Heart right ventricle (tissue), 16 donors: ENCODE results near the gene RAX2. TPM values are rescaled to one million over a fixed set of nuclear protein-coding genes. Genes with fewer than 3 reads are reported as not detected.

Experiments
- ATAC-seq, 8 donors: fragments of 200-7000 bp; cut with Tn5 transposase; one replicate each; pipeline ENCODE4 v1.9.1; 2020; ENCODE audit warnings: mild to moderate bottlenecking in 8 of 8, moderate library complexity in 8 of 8, moderate number of reproducible peaks in 1 of 8
- DNase-seq, 2 donors: peaks; one replicate each; pipeline ENCODE4 v3.0.0-alpha.2; 2020
- H3K27ac ChIP-seq, 10 donors: fragments of 200-600 bp; sonication (generic) in 2 of 10; one replicate each; pipeline versions ENCODE4 v1.5.0 to v1.8.0; 2020 to 2022; ENCODE audit warnings: mild to moderate bottlenecking in 3 of 10
- H3K27me3 ChIP-seq, 7 donors: fragments of 200-600 bp; one replicate each; pipeline ENCODE4 v1.8.0; 2021 to 2022; ENCODE audit warnings: mild to moderate bottlenecking in 2 of 7
- H3K36me3 ChIP-seq, 9 donors: fragments of 200-600 bp; sonication (generic) in 1 of 9; one replicate each; pipeline versions ENCODE4 v1.5.0 to v1.8.0; 2020 to 2022; ENCODE audit warnings: mild to moderate bottlenecking in 2 of 9
- H3K4me1 ChIP-seq, 9 donors: fragments of 200-600 bp; sonication (generic) in 1 of 9; one replicate each; pipeline versions ENCODE4 v1.5.0 to v1.8.0; 2020 to 2022; ENCODE audit warnings: mild to moderate bottlenecking in 4 of 9
- H3K4me3 ChIP-seq, 10 donors: fragments of 200-600 bp; sonication (generic) in 2 of 10; one replicate each; pipeline versions ENCODE4 v1.5.0 to v1.8.0; 2020 to 2022; ENCODE audit warnings: mild to moderate bottlenecking in 7 of 10, moderate library complexity in 2 of 10
- H3K9me3 ChIP-seq, 11 donors: fragments of 200-600 bp in 10 of 11; sonication (generic) in 2 of 11; one replicate each; pipeline versions ENCODE4 v1.5.0 to v1.8.0; 2013 to 2022; ENCODE audit warnings: mild to moderate bottlenecking in 2 of 11, control low read depth in 1 of 11, moderate library complexity in 1 of 11
- CTCF ChIP-seq, 9 donors: fragments of 200-600 bp; sonication (generic) in 2 of 9; IDR thresholded peaks; one replicate each; pipeline versions ENCODE4 v1.5.0 to v1.8.0; 2021 to 2022; ENCODE audit warnings: antibody characterized with exemption in 9 of 9, mild to moderate bottlenecking in 5 of 9, moderate library complexity in 1 of 9
- WGBS, 2 donors: extraction: QIAGEN DNeasy Blood & Tissue Kit; methylation state at CpG; one replicate each; pipeline ENCODE4 v1.1.7; 2013; ENCODE audit warnings: inconsistent platforms in 1 of 2; 5-methylcytosine and 5-hydroxymethylcytosine counted together
- intact Hi-C, 10 donors: fragments of 100-400 bp; cut with DNase I; formaldehyde crosslinking; loops; one replicate each; pipeline versions ENCODE4 v1.11.1 to v1.14.2; 2022
- polyA plus RNA-seq, 2 donors: library from polyadenylated mRNA; stranded (reverse); fragments of 200-250 nt; gene quantifications; one replicate each; pipeline ENCODE4 v1.2.3, GENCODE V29; 2013
- total RNA-seq, 10 donors: library from RNA; stranded (reverse); fragmentation: NEBNext Ultra II Directional in 3 of 10; extraction: Animal tissue kit (Norgen Biotek cat#: 25700) in 3 of 10; gene quantifications; one replicate each; pipeline versions ENCODE4 v1.2.1 to v1.2.4, GENCODE V29; 2021 to 2023
- donor health status: Arrhythmogenic right ventricular cardiomyopathy.
- donor health status: ischemic (EF 13 %, LVEDD 7.1; RV severe dilation, severe dysfunction).
- donor health status: healthy with polysubstance abuse.
- donor health status: DM: no; HTN: yes; CAD: no.
- donor health status: DM: no; HTN: no; CAD: no.
- donor health status: ischemic (EF 25% LVEDD 6.9; RV normal size, moderate dysfunction).
- donor health status: ischemic (EF 25% LVEDD 5.7; RV mildly dilated, moderate dysfunction).
- donor health status: healthy.
- donor health status: DM: yes; HTN: yes; CAD: no.
- donor health status: Ischemic cardiomyopathy.
- donor health status: ischemic (EF 35%, LVEDD 5.7; RV mildly dilated, moderate dysfunction).
- donor health status: nonischemic (EF 11% LVEDD 7.7; RV severe dilation, severe dysfunction).
- donor health status: DM: yes; HTN: yes; CAD: no.
- donor health status: PGD.
- donor health status: ischemic (EF 29% LVEDD 5.4; RV normal size, mild dysfunction).
- donor health status: nonischemic (EF 23%, LVEDD 6.1; RV moderate dilation, normal function).

RAX2 gene
- total and polyA plus RNA-seq, 12 donors, result not detected

- intact Hi-C loops, result no loop called here
- H3K27me3 ChIP-seq, result peaks cover 22 to 65% (median 59%) of the 10 kb centered on the region in 7 donors
- no peaks in the 10 kb centered on the region for H3K9me3 ChIP-seq
- 84 to 87% methylated on average over 4 of the region's 4 CpGs for WGBS, 2 donors
- H3K36me3 ChIP-seq, result no peaks in the 10 kb centered on the region
- H3K4me1 ChIP-seq, result peaks cover 0 to 20% (median 9%) of the 10 kb centered on the region in 9 donors
- no peak overlapping the region for H3K27ac ChIP-seq
- no peak overlapping the region for H3K4me3 ChIP-seq
- no peak for ATAC-seq
- no peak for TF ChIP-seq CTCF (IDR thresholded peaks at IDR 0.05)
- no peak for DNase-seq
Measured at GRCh38 chr19:3719868-3720267, 52.2 kb downstream of the RAX2 start.

Other genes starting within 250 kb of the RAX2 start
- 1 to 10 TPM in 2 of 10 donors, under 1 TPM in 8; 0.38 to 1.3 (median 0.79) TPM for gene TEKTIP1, start 233.1 kb downstream of the RAX2 start, total RNA-seq
- under 1 TPM in 1 of 2 donors, not detected in 1; 0.09 TPM for gene TEKTIP1, start 233.1 kb downstream of the RAX2 start, polyA plus RNA-seq
- 10 to 100 TPM; 11.6 to 41.3 (median 21.0) TPM for gene MFSD12, start 214.6 kb downstream of the RAX2 start, total RNA-seq
- gene MFSD12, start 214.6 kb downstream of the RAX2 start, polyA plus RNA-seq, result 10 to 100 TPM; 24.3 to 43.2 TPM
- gene HMG20B, start 199.3 kb downstream of the RAX2 start, total RNA-seq, result 10 to 100 TPM; 19.5 to 49.3 (median 30.3) TPM
- 10 to 100 TPM; 65.2 to 73.3 TPM for gene HMG20B, start 199.3 kb downstream of the RAX2 start, polyA plus RNA-seq
- gene GIPC3, start 186.8 kb downstream of the RAX2 start, total RNA-seq, result 1 to 10 TPM; 1.3 to 2.8 (median 2.1) TPM
- 1 to 10 TPM in 1 of 2 donors, under 1 TPM in 1; 0.90 to 2.4 TPM for gene GIPC3, start 186.8 kb downstream of the RAX2 start, polyA plus RNA-seq
- 1 to 10 TPM; 1.6 to 4.0 (median 3.0) TPM for gene TBXA2R, start 165.4 kb downstream of the RAX2 start, total RNA-seq
- 1 to 10 TPM; 2.9 to 3.4 TPM for gene TBXA2R, start 165.4 kb downstream of the RAX2 start, polyA plus RNA-seq
- 10 to 100 TPM in 9 of 10 donors, 1 to 10 TPM in 1; 9.7 to 15.8 (median 12.1) TPM for gene CACTIN, start 145.4 kb downstream of the RAX2 start, total RNA-seq
- gene CACTIN, start 145.4 kb downstream of the RAX2 start, polyA plus RNA-seq, result 10 to 100 TPM; 15.8 to 17.6 TPM
- 10 to 100 TPM; 28.2 to 46.6 (median 36.3) TPM for gene PIP5K1C, start 71.8 kb downstream of the RAX2 start, total RNA-seq
- gene PIP5K1C, start 71.8 kb downstream of the RAX2 start, polyA plus RNA-seq, result 10 to 100 TPM; 18.3 to 18.9 TPM
- gene TJP3, start 63.8 kb downstream of the RAX2 start, total RNA-seq, result under 1 TPM in 3 of 10 donors, not detected in 7; 0.15 to 0.49 (median 0.34) TPM
- under 1 TPM in 1 of 2 donors, not detected in 1; 0.06 TPM for gene TJP3, start 63.8 kb downstream of the RAX2 start, polyA plus RNA-seq
- 10 to 100 TPM in 6 of 10 donors, 1 to 10 TPM in 4; 7.4 to 16.6 (median 10.7) TPM for gene APBA3, start 10.5 kb downstream of the RAX2 start, total RNA-seq
- 10 to 100 TPM; 20.0 to 22.6 TPM for gene APBA3, start 10.5 kb downstream of the RAX2 start, polyA plus RNA-seq
- 10 to 100 TPM; 61.4 to 93.4 (median 67.0) TPM for gene MRPL54, start 9.5 kb downstream of the RAX2 start, total RNA-seq
- gene MRPL54, start 9.5 kb downstream of the RAX2 start, polyA plus RNA-seq, result 100 to 1,000 TPM; 124 TPM
- 1 to 10 TPM in 1 of 10 donors, under 1 TPM in 9; 0.14 to 4.9 (median 0.44) TPM for gene MATK, start 14.2 kb upstream of the RAX2 start, total RNA-seq
- 1 to 10 TPM in 1 of 2 donors, under 1 TPM in 1; 0.97 to 1.2 TPM for gene MATK, start 14.2 kb upstream of the RAX2 start, polyA plus RNA-seq
- under 1 TPM in 2 of 10 donors, not detected in 8; 0.04 to 0.29 TPM for gene ZFR2, start 96.8 kb upstream of the RAX2 start, total RNA-seq
- not detected for gene ZFR2, start 96.8 kb upstream of the RAX2 start, polyA plus RNA-seq
- not detected for gene ATCAY, start 108.5 kb upstream of the RAX2 start, total RNA-seq
- gene ATCAY, start 108.5 kb upstream of the RAX2 start, polyA plus RNA-seq, result not detected
- 1,000 to 10,000 TPM in 1 of 10 donors, 100 to 1,000 TPM in 9; 241 to 2,570 (median 640) TPM for gene NMRK2, start 160.8 kb upstream of the RAX2 start, total RNA-seq
- gene NMRK2, start 160.8 kb upstream of the RAX2 start, polyA plus RNA-seq, result 1,000 to 10,000 TPM; 1,128 to 1,168 TPM
- 100 to 1,000 TPM in 5 of 10 donors, 10 to 100 TPM in 5; 72.5 to 222 (median 99.5) TPM for gene DAPK3, start 198.9 kb upstream of the RAX2 start, total RNA-seq
- 100 to 1,000 TPM; 140 to 214 TPM for gene DAPK3, start 198.9 kb upstream of the RAX2 start, polyA plus RNA-seq
- gene EEF2, start 213.2 kb upstream of the RAX2 start, total RNA-seq, result 1,000 to 10,000 TPM; 1,845 to 2,887 (median 2,645) TPM
- gene EEF2, start 213.2 kb upstream of the RAX2 start, polyA plus RNA-seq, result 1,000 to 10,000 TPM in 1 of 2 donors, 100 to 1,000 TPM in 1; 704 to 1,279 TPM
- 10 to 100 TPM; 11.5 to 22.8 (median 14.3) TPM for gene PIAS4, start 235.5 kb upstream of the RAX2 start, total RNA-seq
- gene PIAS4, start 235.5 kb upstream of the RAX2 start, polyA plus RNA-seq, result 10 to 100 TPM in 1 of 2 donors, 1 to 10 TPM in 1; 8.5 to 10.5 TPM